Measurements from ENCODE around the gene CEP350.

- TF ChIP-seq EZH2phosphoT487 (IDR thresholded peaks at IDR 0.05; ENCODE audit: borderline replicate concordance, low read depth, low read length), result no peak
- TF ChIP-seq, protein P1, sequence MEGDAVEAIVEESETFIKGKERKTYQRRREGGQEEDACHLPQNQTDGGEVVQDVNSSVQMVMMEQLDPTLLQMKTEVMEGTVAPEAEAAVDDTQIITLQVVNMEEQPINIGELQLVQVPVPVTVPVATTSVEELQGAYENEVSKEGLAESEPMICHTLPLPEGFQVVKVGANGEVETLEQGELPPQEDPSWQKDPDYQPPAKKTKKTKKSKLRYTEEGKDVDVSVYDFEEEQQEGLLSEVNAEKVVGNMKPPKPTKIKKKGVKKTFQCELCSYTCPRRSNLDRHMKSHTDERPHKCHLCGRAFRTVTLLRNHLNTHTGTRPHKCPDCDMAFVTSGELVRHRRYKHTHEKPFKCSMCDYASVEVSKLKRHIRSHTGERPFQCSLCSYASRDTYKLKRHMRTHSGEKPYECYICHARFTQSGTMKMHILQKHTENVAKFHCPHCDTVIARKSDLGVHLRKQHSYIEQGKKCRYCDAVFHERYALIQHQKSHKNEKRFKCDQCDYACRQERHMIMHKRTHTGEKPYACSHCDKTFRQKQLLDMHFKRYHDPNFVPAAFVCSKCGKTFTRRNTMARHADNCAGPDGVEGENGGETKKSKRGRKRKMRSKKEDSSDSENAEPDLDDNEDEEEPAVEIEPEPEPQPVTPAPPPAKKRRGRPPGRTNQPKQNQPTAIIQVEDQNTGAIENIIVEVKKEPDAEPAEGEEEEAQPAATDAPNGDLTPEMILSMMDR (conservative IDR thresholded peaks at IDR 0.05; ENCODE audit: low read length), result no peak
Observed at GRCh38 chr1:179995576-179995975, 41.0 kb downstream of the CEP350 start.
